ENCODE results near the gene TLR9.
"Not testable (repeated sequence)": the region's sequence is repeated elsewhere in the genome, so short reads cannot be mapped to it uniquely, and the experiment has no call there.

The TLR9 gene, protein sequence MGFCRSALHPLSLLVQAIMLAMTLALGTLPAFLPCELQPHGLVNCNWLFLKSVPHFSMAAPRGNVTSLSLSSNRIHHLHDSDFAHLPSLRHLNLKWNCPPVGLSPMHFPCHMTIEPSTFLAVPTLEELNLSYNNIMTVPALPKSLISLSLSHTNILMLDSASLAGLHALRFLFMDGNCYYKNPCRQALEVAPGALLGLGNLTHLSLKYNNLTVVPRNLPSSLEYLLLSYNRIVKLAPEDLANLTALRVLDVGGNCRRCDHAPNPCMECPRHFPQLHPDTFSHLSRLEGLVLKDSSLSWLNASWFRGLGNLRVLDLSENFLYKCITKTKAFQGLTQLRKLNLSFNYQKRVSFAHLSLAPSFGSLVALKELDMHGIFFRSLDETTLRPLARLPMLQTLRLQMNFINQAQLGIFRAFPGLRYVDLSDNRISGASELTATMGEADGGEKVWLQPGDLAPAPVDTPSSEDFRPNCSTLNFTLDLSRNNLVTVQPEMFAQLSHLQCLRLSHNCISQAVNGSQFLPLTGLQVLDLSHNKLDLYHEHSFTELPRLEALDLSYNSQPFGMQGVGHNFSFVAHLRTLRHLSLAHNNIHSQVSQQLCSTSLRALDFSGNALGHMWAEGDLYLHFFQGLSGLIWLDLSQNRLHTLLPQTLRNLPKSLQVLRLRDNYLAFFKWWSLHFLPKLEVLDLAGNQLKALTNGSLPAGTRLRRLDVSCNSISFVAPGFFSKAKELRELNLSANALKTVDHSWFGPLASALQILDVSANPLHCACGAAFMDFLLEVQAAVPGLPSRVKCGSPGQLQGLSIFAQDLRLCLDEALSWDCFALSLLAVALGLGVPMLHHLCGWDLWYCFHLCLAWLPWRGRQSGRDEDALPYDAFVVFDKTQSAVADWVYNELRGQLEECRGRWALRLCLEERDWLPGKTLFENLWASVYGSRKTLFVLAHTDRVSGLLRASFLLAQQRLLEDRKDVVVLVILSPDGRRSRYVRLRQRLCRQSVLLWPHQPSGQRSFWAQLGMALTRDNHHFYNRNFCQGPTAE

DNA sequence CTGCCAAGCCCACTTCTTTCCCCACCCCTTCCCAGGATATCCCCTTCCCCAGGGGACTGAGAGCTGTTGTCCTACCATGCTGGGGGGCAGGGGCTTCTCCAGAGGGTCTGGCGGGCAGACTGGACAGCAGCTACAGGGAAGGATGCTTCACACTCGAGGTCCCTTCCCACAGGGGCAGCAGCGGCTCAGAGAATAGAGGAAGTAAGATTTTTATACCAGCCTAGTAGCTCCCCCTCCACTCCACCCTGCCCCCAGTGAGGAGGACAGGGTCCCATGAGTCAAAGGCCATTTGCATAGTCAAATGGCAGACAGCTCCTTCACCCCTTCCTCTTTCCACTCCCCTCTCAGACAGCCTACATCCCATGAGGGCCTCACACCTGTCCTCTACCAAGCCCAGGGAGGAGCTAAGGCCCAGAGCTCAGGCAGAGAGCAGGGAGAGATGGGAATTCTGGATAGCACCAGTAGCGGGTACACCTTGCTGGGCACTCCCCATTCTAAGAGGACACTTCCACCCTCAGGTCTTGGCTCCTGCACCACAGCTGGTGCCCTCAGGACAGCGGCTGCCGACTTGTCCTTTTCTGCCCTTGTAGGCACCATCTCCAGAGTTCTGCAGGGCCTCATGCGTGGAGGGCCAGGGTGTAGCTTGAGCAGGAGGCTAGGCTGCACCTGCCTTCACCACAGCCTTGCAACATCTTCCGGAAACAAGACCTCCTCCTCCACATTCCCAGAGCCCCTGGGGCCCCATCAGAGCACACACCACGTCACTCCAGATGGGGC is at the start of gene TLR9:
Gene TLR9, minus strand, starts transcription at position 194 of the 777 bp plus-strand sequence. Its CDS starts 116 bp downstream, at position 78.
- peak in 1 of 2 donors; percentile 74 for DNase-seq

DNA sequence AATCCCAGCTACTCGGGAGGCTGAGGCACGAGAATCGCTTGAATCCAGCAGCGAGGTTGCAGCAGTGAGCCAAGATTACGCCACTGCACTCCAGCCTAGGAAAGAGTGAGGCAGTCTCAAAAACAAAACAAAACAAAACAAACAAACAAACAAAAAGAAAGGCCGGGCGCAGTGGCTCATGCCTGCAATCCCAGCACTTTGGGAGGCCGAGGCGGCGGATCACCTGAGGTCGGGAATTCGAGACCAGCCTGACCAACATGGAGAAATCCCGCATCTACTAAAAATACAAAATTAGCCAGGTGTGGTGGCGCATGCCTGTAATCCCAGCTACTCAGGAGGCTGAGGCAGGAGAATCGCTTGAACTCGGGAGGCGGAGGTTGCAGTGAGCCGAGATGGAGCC is 49.3 kb upstream of the TLR9 start:
- DNase-seq: not testable (repeated sequence)

DNA sequence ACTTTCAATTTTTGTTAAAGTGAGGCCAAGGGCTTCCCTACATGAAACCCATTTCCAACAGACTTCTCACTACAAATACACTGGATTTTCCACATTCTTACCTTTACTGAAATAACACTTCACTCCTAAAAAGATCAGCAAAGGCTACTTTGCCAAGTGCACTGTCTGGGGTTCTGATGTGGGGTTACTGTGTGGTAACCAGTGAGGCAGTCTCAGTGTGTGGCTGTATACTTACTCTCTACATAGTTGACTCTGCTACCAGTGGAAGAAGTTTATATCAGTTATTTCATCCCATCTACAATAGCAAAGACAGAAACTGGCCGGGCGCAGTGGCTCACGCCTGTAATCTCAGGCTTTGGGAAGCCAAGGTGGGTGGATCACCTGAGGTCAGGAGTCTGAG is 47.4 kb upstream of the TLR9 start:
- DNase-seq: no peak

DNA sequence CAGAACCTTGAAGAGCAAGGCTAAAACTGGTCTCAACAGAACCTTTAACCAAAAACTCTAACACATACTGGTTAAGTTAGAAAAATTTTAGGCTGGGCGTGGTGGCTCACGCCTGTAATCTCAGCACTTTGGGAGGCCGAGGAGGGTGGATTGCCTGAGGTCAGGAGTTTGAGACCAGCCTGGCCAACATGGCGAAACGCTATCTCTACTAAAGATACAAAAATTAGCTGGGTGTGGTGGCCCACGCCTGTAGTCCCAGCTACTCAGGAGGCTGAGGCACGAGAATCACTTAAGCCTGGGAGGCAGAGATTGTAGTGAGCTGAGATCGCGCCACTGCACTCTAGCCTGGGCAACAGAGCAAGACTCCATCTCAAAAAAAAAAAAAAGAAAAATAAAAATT is 46.7 kb upstream of the TLR9 start:
- DNase-seq: not testable (repeated sequence)

DNA sequence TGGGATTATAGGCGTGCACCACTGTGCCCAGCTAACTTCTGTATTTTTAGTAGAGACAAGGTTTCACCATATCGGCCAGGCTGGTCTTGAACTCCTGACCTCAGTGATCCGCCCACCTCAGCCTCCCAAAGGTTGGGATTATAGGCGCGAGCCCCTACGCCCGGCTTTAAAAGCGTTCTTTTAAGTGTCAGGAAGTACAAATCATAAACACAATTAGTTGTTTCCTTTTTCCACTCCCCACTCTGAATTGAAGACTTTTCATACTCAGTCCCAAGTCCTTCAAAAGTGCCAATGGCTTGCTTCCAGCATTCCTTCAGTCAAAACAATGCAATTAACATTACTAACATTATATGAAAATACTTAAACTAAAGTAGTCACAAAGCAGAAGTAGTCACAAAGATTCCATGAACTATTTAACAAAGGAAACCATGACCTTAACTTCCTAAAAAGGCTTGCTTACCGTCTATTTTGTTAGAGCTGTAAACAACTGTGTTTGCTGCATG is 44.9 kb upstream of the TLR9 start:
- DNase-seq: no peak

DNA sequence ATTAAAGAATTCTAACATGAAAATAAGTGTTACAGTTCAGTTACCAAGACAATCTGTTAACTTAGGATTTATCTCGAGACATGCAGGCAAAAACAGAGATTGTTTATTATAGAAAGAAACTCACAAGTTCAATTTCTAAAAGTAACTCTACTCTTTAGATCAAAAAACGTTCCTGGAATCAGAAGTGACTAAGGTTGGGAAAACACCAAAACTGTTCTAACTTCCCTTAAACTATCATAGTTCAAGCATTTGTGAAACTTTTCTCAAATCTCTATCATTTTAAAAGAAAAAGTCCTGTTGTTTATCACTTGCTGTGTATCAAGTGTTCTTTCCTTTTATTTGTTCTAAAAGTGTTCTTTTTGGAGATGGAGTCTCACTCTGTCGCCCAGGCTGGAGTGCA is 44.3 kb upstream of the TLR9 start:
- DNase-seq: no peak

DNA sequence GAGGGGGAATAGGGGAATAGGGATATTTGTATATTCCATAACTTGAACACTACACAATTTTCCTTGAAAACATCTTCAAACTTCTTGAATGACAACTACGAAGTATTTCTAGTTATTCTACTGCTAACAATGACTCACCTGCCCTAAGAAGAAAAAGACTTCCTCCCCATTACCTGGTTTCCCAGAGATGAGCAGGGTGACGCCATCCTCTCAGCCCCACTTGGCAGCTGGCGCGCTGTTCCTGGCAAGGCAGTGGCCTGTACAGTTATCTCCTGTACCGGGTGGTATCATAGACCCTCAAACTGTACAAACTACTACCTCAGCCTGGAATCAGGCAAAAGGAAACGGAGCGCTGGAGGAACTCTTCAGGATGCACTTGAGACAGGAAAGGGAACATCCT is 42.6 kb upstream of the TLR9 start:
- DNase-seq: peak; percentile 71 to 75

DNA sequence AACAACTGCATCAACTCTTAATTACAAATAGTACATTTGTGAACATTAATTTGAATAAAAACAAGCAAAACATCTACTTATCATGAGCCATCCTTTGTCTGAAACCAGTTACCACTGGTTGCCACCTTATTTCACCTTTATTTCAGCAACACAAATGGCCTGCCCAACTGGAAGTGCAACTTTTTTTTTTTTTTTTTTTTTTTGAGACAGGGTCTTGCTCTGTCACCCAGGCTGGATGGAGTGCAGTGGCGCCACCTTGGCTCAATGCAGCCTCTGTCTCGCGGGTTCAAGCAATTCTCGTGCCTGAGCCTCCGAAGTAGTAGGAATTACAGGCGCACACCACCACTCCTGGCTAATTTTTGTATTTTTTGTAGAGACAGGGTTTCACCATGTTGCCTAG is 39.9 kb upstream of the TLR9 start:
- no peak for DNase-seq

DNA sequence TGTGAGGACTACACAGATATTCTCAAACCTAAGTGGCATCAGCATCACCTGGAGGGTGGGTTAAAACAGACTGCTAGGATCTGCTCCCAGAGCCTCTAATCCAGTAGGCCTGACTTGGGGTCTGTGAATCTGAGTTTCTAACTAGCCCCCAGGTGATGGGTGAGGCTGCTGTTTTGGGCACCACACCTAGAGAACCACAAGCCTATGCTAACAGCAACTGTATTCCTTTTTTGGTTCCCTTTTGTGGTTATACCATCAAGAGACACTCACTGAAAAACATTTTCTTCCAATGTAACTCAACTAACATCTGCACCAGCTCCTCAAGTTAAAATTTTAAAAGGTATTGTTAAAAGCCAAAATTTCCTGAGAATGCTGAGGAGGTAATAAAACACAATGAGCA is 37.0 kb upstream of the TLR9 start:
- no peak for DNase-seq

DNA sequence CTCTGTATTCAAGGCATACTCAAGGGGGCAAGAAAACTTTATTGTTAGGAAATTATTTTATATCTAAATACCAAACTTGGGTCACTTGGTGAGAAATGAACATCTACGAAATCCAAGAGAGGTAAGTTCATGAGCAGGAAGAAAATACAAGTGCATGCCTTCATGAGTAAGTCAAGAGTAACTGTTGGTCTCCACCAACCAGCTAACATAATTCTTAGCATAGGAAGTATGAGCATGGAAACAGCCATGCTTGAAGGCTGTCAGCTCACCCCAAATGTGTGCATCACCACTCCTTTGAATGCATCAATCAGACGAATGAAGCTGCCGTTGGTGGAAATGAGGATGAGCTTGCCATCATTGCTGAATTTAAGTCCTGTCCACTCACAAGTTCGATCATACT is 34.0 kb upstream of the TLR9 start:
- no peak for DNase-seq

DNA sequence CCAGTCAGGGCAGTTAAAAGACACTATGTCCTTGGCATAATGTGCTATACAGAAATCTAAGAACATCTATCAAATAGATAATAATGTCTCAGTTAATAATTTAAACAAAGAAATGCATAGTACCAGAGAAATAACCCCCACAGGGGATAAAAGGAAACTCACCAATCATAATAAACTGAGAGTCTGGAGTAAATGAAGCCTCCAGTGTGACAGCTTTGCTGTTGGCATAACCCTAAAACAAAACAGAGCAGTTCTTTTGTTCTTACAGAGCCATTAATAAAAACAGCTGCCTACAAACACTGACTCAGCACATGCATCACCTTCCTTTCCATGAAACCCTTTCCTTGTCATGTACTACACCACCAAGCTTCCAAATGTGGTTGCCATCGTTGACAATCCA is 33.6 kb upstream of the TLR9 start:
- no peak for DNase-seq

DNA sequence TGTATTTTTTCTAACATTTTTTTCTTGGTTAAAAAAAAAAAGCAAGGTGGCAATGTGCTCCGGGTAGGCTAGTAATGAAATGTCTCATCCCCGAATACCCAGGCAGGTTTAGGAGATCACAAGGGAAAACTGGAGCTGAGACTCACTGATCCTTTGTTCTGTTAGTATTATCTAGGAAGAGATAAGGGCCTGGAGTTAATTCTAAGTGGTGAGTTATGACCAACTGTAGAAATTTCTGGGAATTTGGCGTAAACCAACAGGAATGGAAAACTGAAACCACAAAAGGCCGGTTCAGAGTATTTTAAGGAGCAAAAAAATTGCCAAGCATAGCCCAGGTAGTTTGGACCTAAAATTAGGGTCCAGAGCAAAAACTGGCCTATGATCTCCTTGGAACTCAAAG is 32.5 kb upstream of the TLR9 start:
- no peak for DNase-seq

DNA sequence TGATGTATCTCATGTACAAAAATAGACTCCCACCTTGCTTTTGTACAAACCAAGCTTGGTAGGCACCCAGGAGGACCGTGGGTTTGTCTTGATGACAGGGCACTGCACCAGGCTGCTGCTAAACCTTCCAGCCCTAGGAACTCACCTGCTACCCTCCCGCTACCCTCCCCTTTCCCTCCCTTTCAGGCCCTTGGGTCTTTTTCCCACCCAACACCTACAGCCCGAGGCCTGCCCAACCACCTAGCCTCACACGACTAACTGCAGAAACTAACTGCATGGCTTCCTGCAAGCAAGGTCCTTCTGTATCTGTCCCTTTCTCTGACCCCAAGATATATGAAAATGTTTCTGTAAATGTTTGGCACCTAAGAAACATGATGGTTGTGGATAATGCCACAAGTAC is 31.2 kb upstream of the TLR9 start:
- no peak for DNase-seq

DNA sequence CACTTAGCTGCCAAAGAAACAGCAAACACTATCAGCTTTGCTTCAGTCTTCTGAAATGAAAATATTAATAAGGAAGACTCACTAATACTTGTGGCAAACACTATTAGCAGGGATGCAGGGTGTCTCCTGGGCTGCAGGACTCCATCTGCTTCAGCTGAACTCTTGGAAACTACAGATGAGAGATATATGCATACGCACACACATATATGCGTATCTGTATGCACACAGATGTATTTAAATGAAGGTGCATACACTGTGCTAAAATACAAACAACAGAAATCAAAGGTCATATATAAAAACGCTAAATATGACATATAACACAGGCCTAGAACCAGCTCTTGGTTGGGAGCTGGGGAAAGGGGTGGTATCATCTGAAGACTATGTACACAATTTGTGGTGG is 30.7 kb upstream of the TLR9 start:
- no peak for DNase-seq

DNA sequence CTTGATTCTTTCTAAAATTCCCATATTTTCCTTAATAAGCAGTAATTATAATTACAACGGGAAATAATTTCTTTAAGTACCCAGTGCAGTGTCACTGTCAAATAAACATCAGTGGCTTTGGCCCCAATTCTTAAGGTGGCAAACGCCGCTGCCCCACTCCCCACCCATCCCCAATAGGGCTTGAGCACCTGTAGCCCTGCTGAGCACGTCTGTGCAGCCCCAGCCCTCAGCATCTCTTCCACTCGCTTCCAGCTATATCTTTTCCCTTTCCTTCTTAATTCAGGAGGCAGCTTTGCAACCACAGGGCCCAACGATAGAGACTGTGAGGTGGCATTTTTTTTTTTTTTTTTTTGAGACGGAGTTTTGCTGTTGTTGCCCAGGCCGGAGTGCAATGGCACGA is 29.2 kb upstream of the TLR9 start:
- DNase-seq: no peak

DNA sequence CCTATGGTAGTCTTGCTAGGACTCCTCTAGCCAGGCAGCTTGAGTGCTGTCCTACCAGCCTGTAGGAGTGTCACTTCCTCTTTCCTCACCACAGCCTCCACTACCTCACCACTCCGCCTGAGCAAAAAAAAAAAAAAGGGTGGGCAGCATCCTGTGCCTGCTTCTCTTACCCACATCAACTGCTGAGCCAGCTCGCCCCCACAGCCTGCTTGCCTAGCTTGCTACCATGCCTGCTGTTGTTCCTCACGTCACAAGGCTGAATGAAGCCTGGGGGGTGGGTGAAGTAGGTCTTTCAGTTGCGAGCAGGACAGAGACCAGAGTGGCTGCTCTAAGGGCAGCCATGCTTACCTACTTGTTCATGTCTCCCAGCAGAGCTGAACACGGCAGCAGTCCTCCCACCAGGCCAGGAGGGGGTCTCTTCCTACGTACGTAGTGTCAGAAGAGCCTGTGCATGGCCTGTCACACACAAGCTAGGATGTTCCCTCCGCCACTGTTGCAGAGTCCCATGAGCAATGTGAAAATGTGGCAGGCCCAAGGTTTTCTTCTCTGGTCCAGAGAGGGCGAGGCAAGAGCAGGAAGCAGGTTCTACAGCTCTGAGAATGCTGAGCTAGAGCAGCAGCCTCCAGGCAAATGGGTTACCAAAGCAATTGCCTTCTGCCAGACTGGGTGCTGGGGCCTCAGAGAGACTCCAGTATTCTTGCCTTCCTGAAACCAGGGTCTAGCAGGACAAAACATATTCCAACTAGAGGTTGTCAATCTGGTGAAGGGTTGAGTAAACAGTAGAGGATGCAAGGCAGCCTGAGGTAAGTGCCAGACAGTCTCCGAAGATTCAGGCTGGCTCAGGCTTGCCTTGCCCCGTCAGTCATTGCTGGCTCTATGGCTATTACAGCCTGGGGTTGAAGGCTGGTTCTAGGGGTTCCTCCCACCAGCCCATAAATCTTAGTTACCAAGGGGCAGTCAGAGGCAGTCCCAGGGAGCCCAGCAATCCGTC is 28.2 kb upstream of the TLR9 start:
- peak; percentile 87 to 88 for DNase-seq

DNA sequence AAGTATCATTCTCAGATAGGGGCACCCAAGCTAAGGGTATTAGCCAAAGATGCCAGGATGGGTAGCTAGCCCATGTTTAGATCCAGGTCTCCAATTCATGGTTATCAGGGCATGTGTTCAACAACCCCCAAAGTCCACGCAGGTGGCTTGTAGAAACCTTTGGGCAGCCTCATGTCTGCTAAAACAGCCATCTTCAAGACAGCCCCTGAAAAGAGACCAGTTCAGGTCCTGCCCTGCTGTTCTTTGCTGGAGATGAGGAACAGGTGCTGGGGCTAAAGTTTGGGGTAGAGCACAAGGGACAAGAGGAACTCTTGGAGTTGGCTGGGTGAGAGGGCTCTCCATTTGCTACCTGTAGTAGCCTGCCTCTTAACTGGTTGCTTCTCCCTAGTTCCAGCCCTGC is 24.7 kb upstream of the TLR9 start:
- DNase-seq: no peak

DNA sequence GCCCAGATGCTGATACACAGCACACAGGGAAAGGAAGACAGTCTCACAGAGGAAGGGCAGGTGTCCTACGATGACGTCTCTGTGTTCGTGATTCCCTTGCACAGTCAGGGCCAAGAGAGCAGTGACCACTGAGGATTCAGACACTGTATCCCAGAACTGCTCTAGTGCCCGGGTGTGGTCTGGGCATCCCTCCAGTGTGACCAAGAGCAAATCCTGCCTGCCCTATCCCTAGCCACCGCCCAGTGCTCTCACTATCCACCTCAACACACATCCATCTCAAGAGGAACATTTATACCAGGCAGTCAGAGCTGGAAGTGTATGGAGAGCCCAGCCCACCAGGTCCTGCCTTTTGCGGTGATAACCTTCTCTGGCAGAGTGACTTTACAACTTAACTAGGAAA is 24.2 kb upstream of the TLR9 start:
- no peak for DNase-seq

DNA sequence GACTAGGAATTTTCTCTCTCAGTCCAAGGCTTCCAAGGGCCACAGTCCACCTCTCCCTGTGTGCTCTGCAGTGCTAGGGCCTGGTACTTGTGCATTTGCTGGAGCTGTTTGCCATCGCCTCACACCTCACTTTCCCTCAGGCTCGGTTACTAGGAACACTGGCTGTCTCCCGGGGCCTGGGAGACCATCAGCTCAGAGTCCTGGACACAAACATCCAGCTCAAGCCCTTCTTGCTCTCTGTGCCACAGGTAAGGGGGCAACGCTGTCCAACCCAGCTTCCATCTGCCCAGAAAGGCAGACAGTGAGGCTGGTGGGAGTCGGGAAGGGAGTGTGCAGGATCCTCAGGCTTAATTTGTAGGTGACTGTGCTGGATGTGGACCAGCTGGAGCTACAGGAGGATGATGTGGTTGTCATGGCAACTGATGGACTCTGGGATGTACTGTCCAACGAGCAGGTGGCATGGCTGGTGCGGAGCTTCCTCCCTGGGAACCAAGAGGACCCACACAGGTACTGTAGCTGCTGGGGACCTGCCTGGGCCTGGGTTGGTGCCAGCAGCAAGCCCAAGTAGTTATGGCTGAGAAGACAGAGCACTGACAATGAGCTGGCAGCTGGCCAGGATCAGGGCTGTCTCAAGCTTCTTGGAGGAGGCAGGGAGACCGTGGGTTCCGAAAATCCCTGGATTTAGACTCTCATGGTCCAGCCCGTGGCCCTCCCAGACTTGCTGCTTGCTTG is 23.5 kb upstream of the TLR9 start:
- DNase-seq: no peak

DNA sequence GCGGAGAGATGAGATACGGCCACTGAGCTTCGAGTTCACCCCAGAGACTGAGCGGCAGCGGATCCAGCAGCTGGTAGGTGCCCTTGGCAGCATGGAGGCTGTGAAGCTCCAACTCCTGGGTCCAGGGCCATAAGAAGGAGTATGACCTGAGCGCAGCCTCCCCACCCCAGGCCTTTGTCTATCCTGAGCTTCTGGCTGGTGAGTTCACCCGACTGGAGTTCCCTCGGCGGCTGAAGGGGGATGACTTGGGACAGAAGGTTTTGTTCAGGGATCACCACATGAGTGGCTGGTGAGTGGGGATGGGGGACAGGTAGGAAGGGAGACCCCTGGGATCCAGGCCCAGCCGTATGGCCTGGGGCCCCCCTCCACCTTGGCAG is 22.7 kb upstream of the TLR9 start:
- no peak for DNase-seq
